Breast epithelium (tissue), 4 donors: ENCODE measurements around the gene DDX25. TPM values are rescaled to one million over a fixed set of nuclear protein-coding genes. Genes with fewer than 3 reads are reported as not detected.
A peak's percentile ranks its signal among the peaks of the same experiment; 100 is the strongest.

Experiments used
- DNase-seq, 2 donors: peaks; one replicate each; pipeline ENCODE4 v3.0.0-alpha.2; 2019; ENCODE audit warnings: low spot score in 2 of 2
- H3K27ac ChIP-seq, 2 donors: fragments of 200-600 bp; sonication (generic) in 1 of 2; one replicate each; pipeline ENCODE4 v1.5.1; 2016 to 2019; ENCODE audit warnings: mild to moderate bottlenecking in 1 of 2
- H3K27me3 ChIP-seq, 2 donors: fragments of 200-600 bp; sonication (generic) in 1 of 2; one replicate each; pipeline versions ENCODE4 v1.5.1 to v1.6.0; 2017 to 2019; ENCODE audit warnings: control low read depth in 1 of 2, mild to moderate bottlenecking in 1 of 2
- H3K36me3 ChIP-seq: fragments of 200-600 bp; one replicate; pipeline ENCODE4 v1.5.1; 2019
- H3K4me1 ChIP-seq, 2 donors: fragments of 200-600 bp; sonication (generic); one replicate each; pipeline ENCODE4 v1.5.1; 2016 to 2019; ENCODE audit warnings: control low read depth in 1 of 2
- H3K4me3 ChIP-seq, 3 donors: fragments of 200-600 bp; sonication (generic); 1 replicate in 2 of 3; 2 replicates in 1 of 3; pipeline ENCODE4 v1.5.1; 2016 to 2019; ENCODE audit warnings: mild to moderate bottlenecking in 3 of 3, moderate library complexity in 2 of 3
- H3K9me3 ChIP-seq, 2 donors: fragments of 200-600 bp; sonication (generic) in 1 of 2; one replicate each; pipeline ENCODE4 v1.5.1; 2016 to 2019; ENCODE audit warnings: control low read depth in 1 of 2
- CTCF ChIP-seq, 3 donors: fragments of 450-650 bp; IDR thresholded peaks; one replicate each; pipeline ENCODE4 v1.5.1; 2016 to 2017; ENCODE audit warnings: antibody characterized with exemption in 3 of 3, mild to moderate bottlenecking in 3 of 3, moderate library complexity in 3 of 3
- POLR2A ChIP-seq: fragments of 450-650 bp; IDR thresholded peaks from one replicate; pipeline ENCODE4 v1.6.1; 2016; ENCODE audit warnings: antibody characterized with exemption, mild to moderate bottlenecking, moderate library complexity
- POLR2AphosphoS5 ChIP-seq, 3 donors: sonication (generic); formaldehyde crosslinking; IDR thresholded peaks; one replicate each; pipeline ENCODE4 v1.6.1; 2017; ENCODE audit warnings: antibody characterized with exemption in 3 of 3
- intact Hi-C: fragments of 100-400 bp; cut with DNase I; formaldehyde crosslinking; loops from one replicate; pipeline ENCODE4 v1.15.1; 2023; ENCODE audit warnings: low total_unique reads
- total RNA-seq, 3 donors: library from RNA; depleted of rRNA; stranded (reverse); fragments of >200 nt; gene quantifications; one replicate each; pipeline ENCODE4 v1.1.0, GENCODE V29; 2016

Gene DDX25
- total RNA-seq, 3 donors from 2014 or later: 0.29 TPM; not detected in 2

- intact Hi-C loops: no loop called here
- no peak for DNase-seq
- H3K4me1 ChIP-seq: no peaks in the 10 kb centered on the region
- no peaks in the 10 kb centered on the region for H3K27me3 ChIP-seq
- no peak overlapping the region for H3K4me3 ChIP-seq
- H3K9me3 ChIP-seq: no peaks in the 10 kb centered on the region
- no peak overlapping the region for H3K27ac ChIP-seq
- TF ChIP-seq POLR2AphosphoS5 (IDR thresholded peaks at IDR 0.05) (no peak), CTCF (IDR thresholded peaks at IDR 0.05) (no peak), POLR2A (no peak)
- H3K36me3 ChIP-seq: no peaks in the 10 kb centered on the region
Observed at GRCh38 chr11:125872138-125872491, 32.2 kb upstream of the DDX25 start.

- peak overlapping the region in 1 of 3 donors; percentile 14 for H3K4me3 ChIP-seq
- intact Hi-C loops: no loop called here
Observed at GRCh38 chr11:125873881-125874555, 30.3 kb upstream of the DDX25 start.

GRCh38 chr11:125874556-125875124, 29.7 kb upstream of the DDX25 start:
- no peaks in the 10 kb centered on the region for H3K4me1 ChIP-seq
- H3K9me3 ChIP-seq: no peaks in the 10 kb centered on the region
- H3K27ac ChIP-seq: no peak overlapping the region
- peak overlapping the region in 1 of 3 donors; percentile 14 for H3K4me3 ChIP-seq
- no peak for DNase-seq
- H3K36me3 ChIP-seq: no peaks in the 10 kb centered on the region
- TF ChIP-seq CTCF (IDR thresholded peaks at IDR 0.05) (peak; percentile 19 to 69 (median 62)), POLR2A (no peak)
- H3K27me3 ChIP-seq: no peaks in the 10 kb centered on the region
- intact Hi-C loops: no loop called here

More at GRCh38 chr11:125873881-125874555, 30.3 kb upstream of the DDX25 start:
- Histone ChIP-seq H3K27ac (no peak overlapping the region), H3K4me1 (no peaks in the 10 kb centered on the region), H3K36me3 (no peaks in the 10 kb centered on the region), H3K27me3 (no peaks in the 10 kb centered on the region), H3K9me3 (no peaks in the 10 kb centered on the region)
- TF ChIP-seq POLR2AphosphoS5 (IDR thresholded peaks at IDR 0.05) (no peak), CTCF (IDR thresholded peaks at IDR 0.05) (no peak), POLR2A (no peak)
- no peak for DNase-seq

GRCh38 chr11:125881291-125881690, 23.0 kb upstream of the DDX25 start:
- no peaks in the 10 kb centered on the region for H3K27me3 ChIP-seq
- H3K4me1 ChIP-seq: no peaks in the 10 kb centered on the region
- DNase-seq: no peak
- intact Hi-C loops: no loop called here
- H3K9me3 ChIP-seq: no peaks in the 10 kb centered on the region
- no peak overlapping the region for H3K27ac ChIP-seq
- no peaks in the 10 kb centered on the region for H3K36me3 ChIP-seq
- no peak overlapping the region for H3K4me3 ChIP-seq
- no peak for TF ChIP-seq POLR2A
- no peak for TF ChIP-seq CTCF (IDR thresholded peaks at IDR 0.05)
- TF ChIP-seq POLR2AphosphoS5 (IDR thresholded peaks at IDR 0.05): no peak

- H3K4me3 ChIP-seq: no peak overlapping the region
- TF ChIP-seq CTCF (IDR thresholded peaks at IDR 0.05) (no peak), POLR2A (no peak), POLR2AphosphoS5 (IDR thresholded peaks at IDR 0.05) (no peak)
- no peaks in the 10 kb centered on the region for H3K4me1 ChIP-seq
- no peaks in the 10 kb centered on the region for H3K9me3 ChIP-seq
- H3K27me3 ChIP-seq: no peaks in the 10 kb centered on the region
- H3K27ac ChIP-seq: no peak overlapping the region
- H3K36me3 ChIP-seq: no peaks in the 10 kb centered on the region
- intact Hi-C loops: no loop called here
- DNase-seq: no peak
Observed at GRCh38 chr11:125883375-125883774, 20.9 kb upstream of the DDX25 start.
